ENCODE data around the gene TEAD2. TPM values are rescaled to one million over a fixed set of nuclear protein-coding genes. Genes with fewer than 3 reads are reported as not detected.
"Not testable (repeated sequence)": the region's sequence is repeated elsewhere in the genome, so short reads cannot be mapped to it uniquely, and the experiment has no call there.

The TEAD2 gene
- total RNA-seq, 1 donor from 2014 or later = 34.2 TPM

- peak; percentile 54 for DNase-seq (ENCODE audit: low read depth)
Observed at GRCh38 chr19:49387936-49388372, 25.7 kb upstream of the TEAD2 start, which contains the start of gene KASH5. Gene KASH5, plus strand, starts transcription at chr19:49388249. Its CDS starts 2,635 bp downstream, at chr19:49390884.

DNA sequence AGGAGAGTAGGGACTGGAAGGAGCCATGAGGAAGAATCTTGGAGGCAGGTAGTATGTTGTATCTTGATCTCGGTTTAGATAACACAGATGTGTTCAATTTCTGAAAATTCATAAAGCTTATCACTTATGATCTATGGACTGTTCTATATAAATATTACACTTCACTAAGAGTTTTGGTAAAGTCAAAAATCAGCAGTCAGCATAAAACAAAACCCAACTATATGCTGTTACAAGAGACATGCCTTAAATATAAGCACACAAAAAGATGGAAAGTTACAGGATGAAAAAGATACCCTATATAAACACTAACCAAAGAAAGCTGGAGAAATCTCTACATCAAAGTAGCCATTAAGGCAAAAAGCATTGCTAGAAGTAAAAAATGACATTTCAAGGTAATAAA is 21.4 kb upstream of the TEAD2 start:
- no peak for DNase-seq (ENCODE audit: low read depth)

GRCh38 chr19:49382639-49383038 is 20.4 kb upstream of the TEAD2 start:
- no peak for DNase-seq (ENCODE audit: low read depth)

DNA sequence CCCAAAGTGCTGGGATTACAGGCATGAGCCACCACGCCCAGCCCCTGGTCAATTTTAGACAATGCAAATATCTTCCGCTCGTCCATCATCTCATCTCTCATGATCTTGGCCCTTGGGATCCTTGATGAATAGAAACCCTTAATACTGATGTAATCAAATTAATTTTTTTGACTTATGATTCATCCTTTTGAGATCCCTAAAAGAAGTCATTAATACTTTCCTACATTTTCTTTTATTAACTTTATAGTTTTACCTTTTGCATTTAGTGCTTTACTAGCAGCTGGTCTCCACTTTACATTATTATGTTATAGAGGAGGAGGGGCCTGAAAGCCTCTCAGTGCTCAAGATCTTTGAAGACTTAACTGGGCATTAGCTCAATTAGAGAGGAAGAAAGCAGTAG is 18.2 kb upstream of the TEAD2 start:
- DNase-seq (ENCODE audit: low read depth) = no peak

GRCh38 chr19:49378512-49378911 is 16.3 kb upstream of the TEAD2 start:
- DNase-seq (ENCODE audit: low read depth) = no peak

GRCh38 chr19:49374665-49375434 is 12.6 kb upstream of the TEAD2 start:
- no peak for DNase-seq (ENCODE audit: low read depth)

DNA sequence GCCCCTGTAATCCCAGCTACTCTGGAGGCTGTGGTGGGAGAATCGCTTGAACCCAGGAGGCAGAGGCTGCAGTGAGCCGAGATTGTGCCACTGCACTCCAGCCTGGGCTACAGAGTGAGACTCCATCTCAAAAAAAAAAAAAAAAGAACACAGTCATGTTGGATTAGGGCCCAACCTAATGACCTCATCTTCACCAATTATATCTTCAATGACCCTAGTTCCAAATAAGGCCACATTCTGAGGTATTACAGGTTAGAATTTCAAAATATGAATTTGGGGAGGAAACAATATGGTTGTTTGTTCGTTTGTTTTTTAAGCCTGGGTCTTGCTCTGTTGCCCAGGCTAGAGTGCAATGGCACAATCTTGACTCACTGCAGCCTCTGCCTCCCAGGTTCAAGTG is 11.0 kb upstream of the TEAD2 start:
- DNase-seq (ENCODE audit: low read depth) = not testable (repeated sequence)

GRCh38 chr19:49371184-49371583 is 9.0 kb upstream of the TEAD2 start:
- no peak for DNase-seq (ENCODE audit: low read depth)

DNA sequence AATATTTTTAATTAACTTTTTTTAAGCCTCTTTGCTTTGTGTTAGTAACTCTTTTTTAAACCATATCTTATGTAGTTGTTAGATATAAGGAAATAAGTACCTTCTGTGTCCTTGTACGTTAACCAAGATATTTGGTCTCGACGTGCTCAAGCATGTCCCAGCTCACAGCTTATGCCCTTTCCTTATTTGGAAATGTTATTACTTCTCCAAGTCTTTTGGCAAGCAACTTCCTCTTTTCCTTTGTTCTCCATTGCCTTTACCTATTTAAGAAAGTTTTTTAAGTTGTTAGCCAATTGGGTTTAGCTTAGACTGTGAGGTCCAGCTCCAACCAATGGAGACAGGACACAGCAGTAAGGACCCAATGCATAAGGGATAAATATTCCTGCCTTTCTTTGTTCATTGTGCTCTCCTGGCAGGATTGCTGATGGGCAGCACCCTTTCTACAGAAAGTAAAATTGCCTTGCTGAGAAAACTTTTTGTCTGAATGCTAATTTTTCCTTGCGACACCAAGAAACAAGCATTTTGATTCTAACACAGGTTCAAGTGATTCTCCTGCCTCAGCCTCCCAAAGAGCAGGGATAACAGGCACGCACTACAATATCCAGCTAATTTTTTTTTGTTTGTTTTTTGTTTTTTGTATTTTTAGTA is 6.6 kb upstream of the TEAD2 start:
- no peak for DNase-seq (ENCODE audit: low read depth)

GRCh38 chr19:49366110-49366509 is 3.9 kb upstream of the TEAD2 start:
- DNase-seq (ENCODE audit: low read depth) = no peak

DNA sequence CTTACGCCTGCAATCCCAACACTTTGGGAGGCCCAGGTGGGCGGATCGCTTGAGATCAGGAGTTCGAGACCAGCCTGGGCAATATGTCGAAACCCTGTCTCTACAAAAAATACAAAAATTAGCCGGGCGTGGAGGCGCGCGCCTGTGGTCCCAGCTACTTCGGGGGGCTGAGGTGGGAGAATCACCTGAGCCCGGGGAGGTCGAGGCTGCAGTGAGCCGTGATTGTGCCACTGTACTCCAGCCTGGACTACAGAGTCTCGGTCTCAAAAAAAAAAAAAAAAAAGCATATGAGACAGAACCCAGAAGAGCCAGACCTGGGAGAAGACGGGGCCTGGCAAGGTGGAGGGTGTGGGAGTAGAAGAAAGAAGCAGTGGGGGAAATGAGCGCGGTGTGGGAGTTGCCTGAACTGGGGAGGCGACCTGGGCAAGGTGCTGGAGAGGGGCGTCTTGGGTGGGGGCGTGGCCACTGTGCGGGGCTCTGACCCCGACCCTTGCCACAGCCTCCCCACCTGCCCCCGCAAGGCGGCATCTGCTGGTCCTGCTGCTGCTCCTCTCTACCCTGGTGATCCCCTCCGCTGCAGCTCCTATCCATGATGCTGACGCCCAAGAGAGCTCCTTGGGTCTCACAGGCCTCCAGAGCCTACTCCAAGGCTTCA is 2.0 kb upstream of the TEAD2 start:
- no peak for DNase-seq (ENCODE audit: low read depth)

DNA sequence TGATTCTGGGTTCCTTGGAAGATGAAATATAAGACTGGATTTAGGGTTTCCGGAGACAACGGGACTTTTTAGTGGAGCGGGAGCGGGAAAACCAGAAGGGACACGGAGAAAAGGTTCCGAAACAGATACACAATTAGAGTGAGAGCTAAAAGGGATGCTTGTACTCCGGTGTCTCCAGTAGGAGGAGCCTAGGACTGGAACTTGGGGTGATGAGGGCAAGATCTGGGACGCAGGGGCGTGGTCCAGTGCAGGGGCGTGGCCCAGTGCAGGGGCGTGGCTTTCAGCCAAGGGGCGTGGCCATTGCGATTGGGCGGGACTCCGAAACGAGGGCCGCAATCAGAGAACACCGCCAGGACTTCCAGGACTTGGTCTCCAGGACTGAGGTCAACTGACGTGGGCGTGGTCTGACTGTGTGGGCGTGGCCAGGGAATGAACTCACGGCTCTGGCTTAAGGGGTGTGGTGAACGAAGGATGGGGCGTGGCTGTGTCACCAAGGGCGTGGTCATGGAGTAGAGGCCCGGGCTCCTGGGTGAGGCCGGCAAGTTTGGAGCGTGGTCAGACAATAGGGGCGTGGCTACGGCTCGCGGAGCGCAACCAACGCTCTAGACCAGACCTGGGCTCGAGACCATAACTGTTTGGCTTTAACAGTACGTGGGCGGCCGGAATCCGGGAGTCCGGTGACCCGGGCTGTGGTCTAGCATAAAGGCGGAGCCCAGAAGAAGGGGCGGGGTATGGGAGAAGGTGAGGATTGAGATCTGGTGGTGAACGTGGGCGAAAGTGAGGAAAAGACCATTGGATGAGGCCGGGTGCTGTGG is 1.3 kb upstream of the TEAD2 start, which contains the start of gene DKKL1:
TSS of gene DKKL1 (plus strand) at position 610 of the 815 bp plus-strand sequence. CDS start at position 732, 122 bp downstream.
- DNase-seq (ENCODE audit: low read depth) = peak; percentile 97

- peak; percentile 3 for DNase-seq (ENCODE audit: low read depth)
Observed at GRCh38 chr19:49362929-49363267, 682 bp upstream of the TEAD2 start.

GRCh38 chr19:49361438-49362047 is 673 bp downstream of the TEAD2 start:
- peak; percentile 56 for DNase-seq (ENCODE audit: low read depth)

DNA sequence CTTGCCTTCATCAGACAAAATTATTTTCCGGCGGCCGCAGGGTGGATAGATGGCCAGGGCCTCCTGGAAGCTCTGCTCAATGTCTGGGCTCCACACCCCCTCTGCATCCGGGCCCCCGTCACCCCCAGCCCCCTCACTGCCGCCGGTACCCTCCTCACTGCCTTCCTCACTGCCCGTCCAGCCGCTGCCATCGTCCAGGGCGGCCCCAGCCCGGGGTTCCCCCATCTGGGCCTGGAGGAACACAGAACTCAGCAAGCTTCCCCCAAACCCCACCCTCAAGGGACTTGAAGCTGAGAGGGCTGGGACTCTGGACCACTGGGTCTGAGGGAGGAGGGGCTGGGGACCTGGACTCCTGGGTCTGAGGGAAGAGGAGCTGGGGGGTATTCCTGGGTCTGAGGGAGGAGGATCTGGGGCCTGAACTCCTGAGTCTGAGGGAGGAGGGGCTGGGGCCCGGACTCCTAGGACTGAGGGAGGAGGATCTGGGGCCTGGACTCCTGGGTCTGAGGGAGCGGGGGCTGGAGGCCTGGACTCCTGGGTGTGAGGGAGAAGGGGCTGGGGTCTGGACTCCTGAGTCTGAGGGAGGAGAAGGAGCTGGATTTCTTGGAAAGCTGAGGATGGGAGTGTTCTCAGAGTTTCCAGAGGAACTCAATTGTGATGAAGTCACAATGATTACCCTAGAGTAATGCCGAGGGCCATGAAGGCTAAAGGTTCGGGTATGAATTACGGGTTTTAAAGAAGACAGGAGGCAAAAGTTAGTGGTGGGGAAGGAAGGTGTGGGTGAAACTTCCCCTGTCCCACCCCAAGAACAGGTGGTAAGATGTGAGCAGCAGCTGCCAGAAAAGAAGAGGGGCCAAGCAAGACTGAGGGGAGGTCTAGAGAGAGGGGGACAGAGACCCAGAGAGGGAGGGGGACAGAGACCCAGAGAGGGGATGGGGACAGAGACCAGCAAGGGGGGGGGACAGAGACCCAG is 2.1 kb downstream of the TEAD2 start:
- DNase-seq (ENCODE audit: low read depth) = no peak

DNA sequence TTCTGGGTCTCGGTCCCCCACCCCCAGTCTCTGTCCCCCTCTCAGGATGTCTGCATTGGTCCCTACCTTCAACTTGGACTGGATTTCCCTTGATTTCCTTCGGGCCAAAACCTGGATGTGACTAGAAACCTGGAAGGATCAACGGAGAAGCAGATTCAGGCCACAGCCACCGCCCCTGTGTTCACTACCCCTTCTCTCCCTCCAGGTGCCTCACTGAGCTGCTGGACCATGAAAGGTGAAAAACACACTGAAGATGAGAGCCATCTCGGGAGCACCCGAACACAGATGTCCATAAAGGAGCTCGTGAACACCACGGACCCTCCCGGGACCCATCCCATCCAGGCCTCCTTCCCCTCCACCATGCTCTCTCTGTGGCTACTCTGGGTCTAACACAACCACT is 5.0 kb downstream of the TEAD2 start:
- no peak for DNase-seq (ENCODE audit: low read depth)

GRCh38 chr19:49356382-49356781 is 5.8 kb downstream of the TEAD2 start:
- DNase-seq (ENCODE audit: low read depth) = no peak

GRCh38 chr19:49355909-49356353 is 6.3 kb downstream of the TEAD2 start:
- no peak for DNase-seq (ENCODE audit: low read depth)

DNA sequence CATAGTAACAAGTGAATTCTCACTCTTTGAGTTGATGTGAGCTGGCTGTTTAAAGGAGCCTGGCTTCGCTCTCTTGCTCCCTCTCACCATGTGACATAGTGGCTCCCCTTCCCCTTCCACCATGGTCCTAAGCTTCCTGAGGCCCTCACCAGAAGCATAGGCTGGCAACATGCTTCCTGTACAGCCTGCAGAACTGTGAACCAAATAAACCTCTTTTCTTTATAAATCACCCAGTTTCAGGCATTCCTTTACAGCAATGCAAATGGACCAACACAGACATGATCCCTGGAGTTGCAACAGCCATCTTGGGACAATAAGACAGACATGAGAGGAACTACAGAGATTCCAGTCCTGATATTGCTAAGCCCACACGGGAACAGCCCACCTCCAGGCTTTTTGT is 12.6 kb downstream of the TEAD2 start:
- DNase-seq (ENCODE audit: low read depth) = no peak
